ENCODE data around the gene SCAF11. TPM values are rescaled to one million over a fixed set of nuclear protein-coding genes. Genes with fewer than 3 reads are reported as not detected.

The SCAF11 gene
- total RNA-seq, 1 experiment from 2014 or later, result 79.8 TPM

- H3K4me1 ChIP-seq (ENCODE audit: control insufficient read depth in 1 of 2, insufficient read depth in 2 of 2, low read length in 2 of 2), result no peaks in the 10 kb centered on the region
- BruUV-seq (replicated peaks), result no TSS peak
- no peaks in the 10 kb centered on the region for H3K9me3 ChIP-seq (ENCODE audit: control insufficient read depth in 1 of 2, insufficient read depth in 1 of 2, low read depth in 1 of 2, low read length in 2 of 2)
- ChIA-PET POLR2A (no interaction called here), RAD21 (ENCODE audit: low non-redundant PET in 1 of 2, low total read pairs in 2 of 2, uncharacterized antibody in 2 of 2, unreplicated experiment in 2 of 2) (no interaction called here), CTCF (no interaction called here)
- H3K36me3 ChIP-seq (ENCODE audit: control insufficient read depth in 1 of 2, insufficient read depth in 2 of 2, low read length in 2 of 2), result peaks cover 3 to 6% of the 10 kb centered on the region in 2 experiments; a peak in 2 of 4 replicates
- no peak overlapping the region for H2AFZ ChIP-seq (ENCODE audit: low read depth, low read length, poor library complexity, severe bottlenecking)
- no peak overlapping the region for H3K9ac ChIP-seq (ENCODE audit: low read length)
- no peak overlapping the region for H3K27ac ChIP-seq (ENCODE audit: low read depth, low read length)
- H4K20me1 ChIP-seq (ENCODE audit: insufficient read depth), result no peaks in the 10 kb centered on the region
- H3K27me3 ChIP-seq (ENCODE audit: insufficient read depth, low read length), result no peaks in the 10 kb centered on the region
- no peak for DNase-seq (ENCODE audit: low read depth, low spot score)
- H3K4me3 ChIP-seq (replicated peaks in 1 of 2; ENCODE audit: low read depth in 1 of 2, low read length in 2 of 2), result no peak overlapping the region
- H3K79me2 ChIP-seq (ENCODE audit: insufficient read depth, low read length), result no peaks in the 10 kb centered on the region
- ATAC-seq, result no peak
- no peak overlapping the region for H3K4me2 ChIP-seq (ENCODE audit: low read length)
- intact Hi-C loops (cut with micrococcal nuclease), result no loop called here
- TF ChIP-seq SP1 (IDR thresholded peaks at IDR 0.05; ENCODE audit: low read depth) (no peak), ELF1 (IDR thresholded peaks at IDR 0.05; ENCODE audit: borderline replicate concordance, low read depth) (no peak), FOSL1 (IDR thresholded peaks at IDR 0.05; ENCODE audit: low read depth) (no peak), YY1 (IDR thresholded peaks at IDR 0.05; ENCODE audit: extremely low read depth, insufficient replicate concordance, low read depth, low read length) (no peak), CEBPB (IDR thresholded peaks at IDR 0.05; ENCODE audit: low read depth) (no peak), ZFX (IDR thresholded peaks at IDR 0.05) (no peak), ATF3 (IDR thresholded peaks at IDR 0.05) (no peak), SRF (IDR thresholded peaks at IDR 0.05; ENCODE audit: low read depth) (no peak), JUND (IDR thresholded peaks at IDR 0.05) (no peak), POLR2A (IDR thresholded peaks at IDR 0.05; ENCODE audit: borderline replicate concordance, extremely low read depth, insufficient read depth, insufficient read length) (no peak), ZNF274 (IDR thresholded peaks at IDR 0.05; ENCODE audit: low read depth, low read length) (no peak), EGR1 (IDR thresholded peaks at IDR 0.05; ENCODE audit: low read depth) (no peak), SIN3A (IDR thresholded peaks at IDR 0.05; ENCODE audit: low read depth) (no peak)
- TF ChIP-seq, protein P1, sequence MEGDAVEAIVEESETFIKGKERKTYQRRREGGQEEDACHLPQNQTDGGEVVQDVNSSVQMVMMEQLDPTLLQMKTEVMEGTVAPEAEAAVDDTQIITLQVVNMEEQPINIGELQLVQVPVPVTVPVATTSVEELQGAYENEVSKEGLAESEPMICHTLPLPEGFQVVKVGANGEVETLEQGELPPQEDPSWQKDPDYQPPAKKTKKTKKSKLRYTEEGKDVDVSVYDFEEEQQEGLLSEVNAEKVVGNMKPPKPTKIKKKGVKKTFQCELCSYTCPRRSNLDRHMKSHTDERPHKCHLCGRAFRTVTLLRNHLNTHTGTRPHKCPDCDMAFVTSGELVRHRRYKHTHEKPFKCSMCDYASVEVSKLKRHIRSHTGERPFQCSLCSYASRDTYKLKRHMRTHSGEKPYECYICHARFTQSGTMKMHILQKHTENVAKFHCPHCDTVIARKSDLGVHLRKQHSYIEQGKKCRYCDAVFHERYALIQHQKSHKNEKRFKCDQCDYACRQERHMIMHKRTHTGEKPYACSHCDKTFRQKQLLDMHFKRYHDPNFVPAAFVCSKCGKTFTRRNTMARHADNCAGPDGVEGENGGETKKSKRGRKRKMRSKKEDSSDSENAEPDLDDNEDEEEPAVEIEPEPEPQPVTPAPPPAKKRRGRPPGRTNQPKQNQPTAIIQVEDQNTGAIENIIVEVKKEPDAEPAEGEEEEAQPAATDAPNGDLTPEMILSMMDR (IDR thresholded peaks at IDR 0.05 in 2 of 3, conservative IDR thresholded peaks at IDR 0.05 in 1 of 3; ENCODE audit: borderline replicate concordance in 1 of 3, insufficient read depth in 1 of 3, low read depth in 2 of 3, low read length in 2 of 3), result no peak
- TF ChIP-seq, protein P2, sequence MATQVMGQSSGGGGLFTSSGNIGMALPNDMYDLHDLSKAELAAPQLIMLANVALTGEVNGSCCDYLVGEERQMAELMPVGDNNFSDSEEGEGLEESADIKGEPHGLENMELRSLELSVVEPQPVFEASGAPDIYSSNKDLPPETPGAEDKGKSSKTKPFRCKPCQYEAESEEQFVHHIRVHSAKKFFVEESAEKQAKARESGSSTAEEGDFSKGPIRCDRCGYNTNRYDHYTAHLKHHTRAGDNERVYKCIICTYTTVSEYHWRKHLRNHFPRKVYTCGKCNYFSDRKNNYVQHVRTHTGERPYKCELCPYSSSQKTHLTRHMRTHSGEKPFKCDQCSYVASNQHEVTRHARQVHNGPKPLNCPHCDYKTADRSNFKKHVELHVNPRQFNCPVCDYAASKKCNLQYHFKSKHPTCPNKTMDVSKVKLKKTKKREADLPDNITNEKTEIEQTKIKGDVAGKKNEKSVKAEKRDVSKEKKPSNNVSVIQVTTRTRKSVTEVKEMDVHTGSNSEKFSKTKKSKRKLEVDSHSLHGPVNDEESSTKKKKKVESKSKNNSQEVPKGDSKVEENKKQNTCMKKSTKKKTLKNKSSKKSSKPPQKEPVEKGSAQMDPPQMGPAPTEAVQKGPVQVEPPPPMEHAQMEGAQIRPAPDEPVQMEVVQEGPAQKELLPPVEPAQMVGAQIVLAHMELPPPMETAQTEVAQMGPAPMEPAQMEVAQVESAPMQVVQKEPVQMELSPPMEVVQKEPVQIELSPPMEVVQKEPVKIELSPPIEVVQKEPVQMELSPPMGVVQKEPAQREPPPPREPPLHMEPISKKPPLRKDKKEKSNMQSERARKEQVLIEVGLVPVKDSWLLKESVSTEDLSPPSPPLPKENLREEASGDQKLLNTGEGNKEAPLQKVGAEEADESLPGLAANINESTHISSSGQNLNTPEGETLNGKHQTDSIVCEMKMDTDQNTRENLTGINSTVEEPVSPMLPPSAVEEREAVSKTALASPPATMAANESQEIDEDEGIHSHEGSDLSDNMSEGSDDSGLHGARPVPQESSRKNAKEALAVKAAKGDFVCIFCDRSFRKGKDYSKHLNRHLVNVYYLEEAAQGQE (IDR thresholded peaks at IDR 0.05; ENCODE audit: low read depth), result no peak
- H3K9me2 ChIP-seq (ENCODE audit: insufficient read depth), result no peaks in the 10 kb centered on the region
Observed at GRCh38 chr12:45887544-45887943, 102.8 kb downstream of the SCAF11 start.

Measured in HCT116 (cell line).